ENCODE measurements around the gene FAM222A. TPM values are rescaled to one million over a fixed set of nuclear protein-coding genes. Genes with fewer than 3 reads are reported as not detected.

Gene FAM222A
- total and polyA plus RNA-seq, 2 donors, result 0.71 to 0.78 TPM

- no peaks in the 10 kb centered on the region for H3K27me3 ChIP-seq (ENCODE audit: control insufficient read depth in 2 of 2, insufficient read depth in 1 of 2, low read length in 1 of 2)
- no peak for DNase-seq (ENCODE audit: low read depth in 6 of 9, low spot score in 9 of 9)
- H3K9me3 ChIP-seq (ENCODE audit: control insufficient read depth in 2 of 2, insufficient read depth in 1 of 2, low read length in 1 of 2), result no peaks in the 10 kb centered on the region
- no peak overlapping the region for H3K27ac ChIP-seq (ENCODE audit: low read depth in 1 of 2, low read length in 1 of 2)
- no peaks in the 10 kb centered on the region for H3K36me3 ChIP-seq (ENCODE audit: control insufficient read depth in 2 of 2, insufficient read depth in 2 of 2, low read length in 1 of 2)
- WGBS, result 98% methylated on average over 2 of the region's 2 CpGs
- no peak overlapping the region for H3K4me3 ChIP-seq (ENCODE audit: low read length in 2 of 2)
- H3K4me1 ChIP-seq (ENCODE audit: control insufficient read depth in 2 of 2, insufficient read depth in 2 of 2, low read length in 2 of 2), result no peaks in the 10 kb centered on the region
Observed at GRCh38 chr12:109795023-109795422, 81.4 kb downstream of the FAM222A start.

- no peaks in the 10 kb centered on the region for H3K27me3 ChIP-seq (ENCODE audit: control insufficient read depth in 2 of 2, insufficient read depth in 1 of 2, low read length in 1 of 2)
Observed at GRCh38 chr12:109796057-109796456, 82.4 kb downstream of the FAM222A start.

DNA sequence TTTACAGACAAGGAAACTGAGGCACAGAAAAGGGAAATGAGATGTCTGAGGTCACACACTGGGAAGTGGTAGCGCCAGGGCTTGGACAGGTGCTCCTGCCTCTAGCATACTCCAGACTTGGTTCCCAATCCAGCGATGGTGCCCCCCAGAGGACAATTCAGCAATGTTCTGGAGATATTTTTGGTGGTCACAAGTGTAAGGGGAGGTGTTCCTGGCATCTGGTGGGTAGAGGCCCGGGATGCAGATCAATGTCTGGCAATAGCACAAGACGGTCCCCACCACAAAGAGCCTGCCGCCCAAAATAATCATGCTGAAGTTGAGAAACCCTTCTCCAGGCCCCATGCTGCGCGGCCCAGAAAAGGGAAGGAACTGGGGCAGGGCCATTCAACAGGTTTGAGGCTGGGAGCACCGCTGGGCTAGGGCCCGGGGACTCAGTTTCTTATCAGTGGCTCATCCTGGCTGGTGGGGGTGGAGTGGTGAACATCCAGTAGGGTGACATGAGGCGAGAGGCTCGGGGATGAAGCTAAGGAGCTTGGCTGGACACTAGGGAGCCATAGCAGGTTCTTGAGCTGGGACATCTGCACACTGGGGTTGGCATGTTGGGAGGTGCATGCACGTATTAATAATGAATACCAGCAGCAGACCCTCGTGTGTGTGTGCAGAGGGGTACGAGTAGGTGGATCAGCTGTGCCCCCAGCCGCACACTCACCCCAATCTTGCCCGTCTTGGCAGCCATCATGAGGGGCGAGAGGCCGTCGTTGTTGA is 84.5 kb downstream of the FAM222A start:
- Histone ChIP-seq H3K4me3 (ENCODE audit: low read length in 2 of 2) (no peak overlapping the region), H3K27ac (ENCODE audit: low read depth in 1 of 2, low read length in 1 of 2) (no peak overlapping the region), H3K9me3 (ENCODE audit: control insufficient read depth in 2 of 2, insufficient read depth in 1 of 2, low read length in 1 of 2) (no peaks in the 10 kb centered on the region), H3K27me3 (ENCODE audit: control insufficient read depth in 2 of 2, insufficient read depth in 1 of 2, low read length in 1 of 2) (no peaks in the 10 kb centered on the region), H3K36me3 (ENCODE audit: control insufficient read depth in 2 of 2, insufficient read depth in 2 of 2, low read length in 1 of 2) (no peaks in the 10 kb centered on the region), H3K4me1 (ENCODE audit: control insufficient read depth in 2 of 2, insufficient read depth in 2 of 2, low read length in 2 of 2) (no peaks in the 10 kb centered on the region)
- DNase-seq (ENCODE audit: low read depth in 6 of 9, low spot score in 9 of 9), result no peak
- WGBS, result 46% methylated on average over 19 of the region's 19 CpGs

More at GRCh38 chr12:109796057-109796456, 82.4 kb downstream of the FAM222A start:
- DNase-seq (ENCODE audit: low read depth in 6 of 9, low spot score in 9 of 9), result no peak
- Histone ChIP-seq H3K4me1 (ENCODE audit: control insufficient read depth in 2 of 2, insufficient read depth in 2 of 2, low read length in 2 of 2) (no peaks in the 10 kb centered on the region), H3K4me3 (ENCODE audit: low read length in 2 of 2) (no peak overlapping the region), H3K36me3 (ENCODE audit: control insufficient read depth in 2 of 2, insufficient read depth in 2 of 2, low read length in 1 of 2) (no peaks in the 10 kb centered on the region), H3K27ac (ENCODE audit: low read depth in 1 of 2, low read length in 1 of 2) (no peak overlapping the region), H3K9me3 (ENCODE audit: control insufficient read depth in 2 of 2, insufficient read depth in 1 of 2, low read length in 1 of 2) (no peaks in the 10 kb centered on the region)
- 91% methylated on average over 2 of the region's 2 CpGs for WGBS

DNA sequence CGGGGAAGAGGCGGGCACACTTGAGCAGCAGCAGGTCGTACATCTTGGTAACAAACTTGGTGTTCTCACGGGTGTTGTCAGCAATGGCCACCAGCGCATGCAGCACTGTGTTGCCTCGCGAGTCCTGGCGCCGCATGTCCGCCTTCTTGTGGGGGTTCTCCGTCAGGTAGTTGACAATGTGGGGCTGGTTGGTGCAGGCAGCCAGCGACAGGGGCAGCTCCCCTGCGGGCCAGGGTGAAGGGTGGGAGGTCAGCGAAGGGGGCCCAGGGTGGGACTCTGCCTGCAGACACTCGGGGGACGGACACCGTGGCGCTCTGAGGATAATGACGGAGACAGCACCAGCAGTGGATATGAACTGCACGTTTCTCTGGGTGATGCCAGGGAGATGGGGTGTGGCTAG is 85.1 kb downstream of the FAM222A start:
- Histone ChIP-seq H3K9me3 (ENCODE audit: control insufficient read depth in 2 of 2, insufficient read depth in 1 of 2, low read length in 1 of 2) (no peaks in the 10 kb centered on the region), H3K27ac (ENCODE audit: low read depth in 1 of 2, low read length in 1 of 2) (no peak overlapping the region), H3K36me3 (ENCODE audit: control insufficient read depth in 2 of 2, insufficient read depth in 2 of 2, low read length in 1 of 2) (no peaks in the 10 kb centered on the region), H3K4me1 (ENCODE audit: control insufficient read depth in 2 of 2, insufficient read depth in 2 of 2, low read length in 2 of 2) (no peaks in the 10 kb centered on the region), H3K4me3 (ENCODE audit: low read length in 2 of 2) (no peak overlapping the region), H3K27me3 (ENCODE audit: control insufficient read depth in 2 of 2, insufficient read depth in 1 of 2, low read length in 1 of 2) (no peaks in the 10 kb centered on the region)
- DNase-seq (ENCODE audit: low read depth in 6 of 9, low spot score in 9 of 9), result no peak
- 94% methylated on average over 20 of the region's 20 CpGs for WGBS

- 95% methylated on average over 13 of the region's 13 CpGs for WGBS
Observed at GRCh38 chr12:109800536-109800935, 86.9 kb downstream of the FAM222A start.

DNA sequence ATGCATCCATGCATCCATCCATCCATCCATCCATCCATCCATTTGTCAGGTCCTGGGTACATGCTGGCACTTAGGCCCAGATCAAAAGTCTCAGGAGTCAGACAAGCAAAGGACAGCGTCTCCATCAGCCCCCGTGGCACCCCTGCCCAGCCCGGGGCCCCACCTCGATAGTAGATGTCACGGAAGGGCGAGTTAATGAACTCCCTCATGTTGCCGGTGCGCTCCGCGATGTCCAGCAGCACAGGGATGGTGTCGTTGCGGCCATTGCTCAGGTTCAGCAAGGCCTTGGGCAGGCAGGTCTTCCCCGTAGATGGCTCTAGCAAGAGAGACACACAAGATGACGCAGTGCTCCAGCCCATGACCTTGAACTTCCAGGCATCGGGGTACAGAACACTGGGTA is 89.2 kb downstream of the FAM222A start:
- WGBS, result 96% methylated on average over 15 of the region's 15 CpGs
- no peak for DNase-seq (ENCODE audit: low read depth in 6 of 9, low spot score in 9 of 9)
- Histone ChIP-seq H3K4me3 (ENCODE audit: low read length in 2 of 2) (no peak overlapping the region), H3K27ac (ENCODE audit: low read depth in 1 of 2, low read length in 1 of 2) (no peak overlapping the region), H3K9me3 (ENCODE audit: control insufficient read depth in 2 of 2, insufficient read depth in 1 of 2, low read length in 1 of 2) (no peaks in the 10 kb centered on the region), H3K36me3 (ENCODE audit: control insufficient read depth in 2 of 2, insufficient read depth in 2 of 2, low read length in 1 of 2) (no peaks in the 10 kb centered on the region), H3K27me3 (ENCODE audit: control insufficient read depth in 2 of 2, insufficient read depth in 1 of 2, low read length in 1 of 2) (no peaks in the 10 kb centered on the region), H3K4me1 (ENCODE audit: control insufficient read depth in 2 of 2, insufficient read depth in 2 of 2, low read length in 2 of 2) (no peaks in the 10 kb centered on the region)

More at GRCh38 chr12:109800536-109800935, 86.9 kb downstream of the FAM222A start:
- H3K27me3 ChIP-seq (ENCODE audit: control insufficient read depth in 2 of 2, insufficient read depth in 1 of 2, low read length in 1 of 2), result no peaks in the 10 kb centered on the region
- no peaks in the 10 kb centered on the region for H3K4me1 ChIP-seq (ENCODE audit: control insufficient read depth in 2 of 2, insufficient read depth in 2 of 2, low read length in 2 of 2)
- no peak for DNase-seq (ENCODE audit: low read depth in 6 of 9, low spot score in 9 of 9)
- no peak overlapping the region for H3K27ac ChIP-seq (ENCODE audit: low read depth in 1 of 2, low read length in 1 of 2)
- H3K9me3 ChIP-seq (ENCODE audit: control insufficient read depth in 2 of 2, insufficient read depth in 1 of 2, low read length in 1 of 2), result no peaks in the 10 kb centered on the region
- no peaks in the 10 kb centered on the region for H3K36me3 ChIP-seq (ENCODE audit: control insufficient read depth in 2 of 2, insufficient read depth in 2 of 2, low read length in 1 of 2)
- H3K4me3 ChIP-seq (ENCODE audit: low read length in 2 of 2), result no peak overlapping the region

DNA sequence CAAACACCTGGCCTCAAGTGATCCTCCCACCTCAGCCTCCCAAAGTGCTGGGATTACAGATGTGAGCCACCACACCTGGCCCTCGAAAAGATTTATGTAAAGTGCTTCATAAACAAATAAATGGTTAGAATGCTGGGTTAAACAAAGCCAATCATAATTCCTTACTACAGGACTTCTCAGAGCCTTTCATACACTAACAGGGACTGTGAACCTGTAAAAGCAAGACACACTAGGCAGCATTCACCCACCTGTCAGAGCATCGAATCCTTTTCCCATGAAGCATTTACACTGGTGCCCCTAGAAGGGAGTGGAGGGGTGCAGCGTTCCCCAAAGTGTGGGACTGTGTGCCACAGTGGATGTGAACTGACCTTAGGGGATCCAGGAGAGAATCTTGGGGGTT is 90.1 kb downstream of the FAM222A start:
- WGBS, result 97% methylated on average over 3 of the region's 3 CpGs
- no peak overlapping the region for H3K27ac ChIP-seq (ENCODE audit: low read depth in 1 of 2, low read length in 1 of 2)
- H3K4me3 ChIP-seq (ENCODE audit: low read length in 2 of 2), result no peak overlapping the region

DNA sequence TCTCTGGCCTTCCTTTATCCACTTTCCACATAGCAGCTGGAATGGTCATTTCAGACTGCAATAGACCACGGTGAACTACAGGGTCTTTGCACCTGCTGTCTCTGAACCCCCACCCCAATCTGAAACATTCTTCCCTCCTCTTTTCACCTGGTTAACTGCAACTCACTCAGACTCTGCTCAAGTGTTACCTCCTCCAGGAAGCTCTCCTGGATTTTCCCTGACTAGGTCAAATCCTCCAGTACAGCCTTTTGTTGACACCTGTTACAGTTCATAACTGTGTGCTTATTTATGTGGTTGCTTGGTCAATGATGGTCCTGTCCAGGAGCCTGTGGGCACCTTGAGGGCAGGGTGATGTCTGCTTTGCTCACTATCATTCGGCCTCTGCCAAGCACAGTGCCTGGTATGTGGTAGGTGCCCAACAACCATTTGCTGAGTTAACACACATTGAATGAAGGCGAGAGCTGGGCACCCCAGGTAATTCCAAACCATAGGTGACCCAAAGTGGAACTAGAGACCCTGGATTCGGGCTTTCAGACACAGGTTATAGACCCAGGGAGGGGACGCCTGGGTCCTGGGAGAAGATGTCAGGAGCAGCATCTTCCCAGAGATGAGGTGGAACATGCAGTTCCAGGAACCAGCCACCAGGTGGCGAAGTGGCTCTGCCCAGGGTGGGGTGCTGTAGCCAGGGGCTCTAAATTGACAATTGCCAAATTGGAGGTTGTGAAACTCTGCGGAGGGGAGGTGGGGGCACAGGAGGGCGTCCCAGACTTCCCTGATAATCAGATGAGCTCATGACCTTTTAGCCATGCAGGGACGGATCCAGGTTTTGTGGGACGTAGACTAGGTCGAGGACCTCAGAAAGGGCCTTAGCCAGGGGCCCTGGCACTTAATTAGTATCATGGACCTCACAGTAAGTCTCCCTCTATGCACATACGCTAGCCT is 91.5 kb downstream of the FAM222A start:
- no peaks in the 10 kb centered on the region for H3K4me1 ChIP-seq (ENCODE audit: control insufficient read depth in 2 of 2, insufficient read depth in 2 of 2, low read length in 2 of 2)
- H3K27me3 ChIP-seq (ENCODE audit: control insufficient read depth in 2 of 2, insufficient read depth in 1 of 2, low read length in 1 of 2), result no peaks in the 10 kb centered on the region
- H3K27ac ChIP-seq (ENCODE audit: low read depth in 1 of 2, low read length in 1 of 2), result no peak overlapping the region
- peak; percentile 14 to 68 (median 35) for DNase-seq (ENCODE audit: low read depth in 6 of 9, low spot score in 9 of 9)
- H3K36me3 ChIP-seq (ENCODE audit: control insufficient read depth in 2 of 2, insufficient read depth in 2 of 2, low read length in 1 of 2), result no peaks in the 10 kb centered on the region
- no peak overlapping the region for H3K4me3 ChIP-seq (ENCODE audit: low read length in 2 of 2)
- H3K9me3 ChIP-seq (ENCODE audit: control insufficient read depth in 2 of 2, insufficient read depth in 1 of 2, low read length in 1 of 2), result no peaks in the 10 kb centered on the region
- 56% methylated on average over 12 of the region's 12 CpGs for WGBS

More for the DNA sequence above, 90.1 kb downstream of the FAM222A start:
- no peaks in the 10 kb centered on the region for H3K36me3 ChIP-seq (ENCODE audit: control insufficient read depth in 2 of 2, insufficient read depth in 2 of 2, low read length in 1 of 2)
- no peaks in the 10 kb centered on the region for H3K27me3 ChIP-seq (ENCODE audit: control insufficient read depth in 2 of 2, insufficient read depth in 1 of 2, low read length in 1 of 2)
- H3K4me1 ChIP-seq (ENCODE audit: control insufficient read depth in 2 of 2, insufficient read depth in 2 of 2, low read length in 2 of 2), result no peaks in the 10 kb centered on the region
- H3K9me3 ChIP-seq (ENCODE audit: control insufficient read depth in 2 of 2, insufficient read depth in 1 of 2, low read length in 1 of 2), result no peaks in the 10 kb centered on the region
- no peak for DNase-seq (ENCODE audit: low read depth in 6 of 9, low spot score in 9 of 9)
